HG03280 (cell line): ENCODE data around the gene SMIM31.

Source experiments
- ATAC-seq: cut with Tn5 transposase; IDR thresholded peaks from one replicate; pipeline ENCODE4 v1.9.1; 2021; ENCODE audit warnings: mild to moderate bottlenecking, moderate library complexity; ENCODE audit not compliant: unreplicated experiment

The SMIM31 gene

GRCh38 chr4:164780839-164781238, 26.9 kb downstream of the SMIM31 start:
- ATAC-seq, result no peak

- no peak for ATAC-seq
Observed at GRCh38 chr4:164783976-164784375, 30.0 kb downstream of the SMIM31 start.

- ATAC-seq, result no peak
Observed at GRCh38 chr4:164789047-164789446, 35.1 kb downstream of the SMIM31 start.

GRCh38 chr4:164790249-164790648, 36.3 kb downstream of the SMIM31 start:
- ATAC-seq, result no peak

- no peak for ATAC-seq
Observed at GRCh38 chr4:164799410-164799809, 45.5 kb downstream of the SMIM31 start.

GRCh38 chr4:164800786-164801185, 46.9 kb downstream of the SMIM31 start:
- ATAC-seq, result no peak

GRCh38 chr4:164802301-164802901, 48.5 kb downstream of the SMIM31 start:
- no peak for ATAC-seq

- no peak for ATAC-seq
Observed at GRCh38 chr4:164803702-164804101, 49.8 kb downstream of the SMIM31 start.

- no peak for ATAC-seq
Observed at GRCh38 chr4:164807611-164808010, 53.7 kb downstream of the SMIM31 start.

GRCh38 chr4:164813554-164813953, 59.6 kb downstream of the SMIM31 start:
- ATAC-seq, result no peak

- ATAC-seq, result no peak
Observed at GRCh38 chr4:164815711-164816110, 61.8 kb downstream of the SMIM31 start.

GRCh38 chr4:164819366-164819765, 65.4 kb downstream of the SMIM31 start:
- ATAC-seq, result no peak

- no peak for ATAC-seq
Observed at GRCh38 chr4:164821711-164822110, 67.8 kb downstream of the SMIM31 start.

GRCh38 chr4:164824581-164824980, 70.7 kb downstream of the SMIM31 start:
- no peak for ATAC-seq

- ATAC-seq, result no peak
Observed at GRCh38 chr4:164828955-164829354, 75.0 kb downstream of the SMIM31 start.

- no peak for ATAC-seq
Observed at GRCh38 chr4:164846566-164846965, 92.6 kb downstream of the SMIM31 start.

- no peak for ATAC-seq
Observed at GRCh38 chr4:164847016-164847415, 93.1 kb downstream of the SMIM31 start.

- ATAC-seq, result no peak
Observed at GRCh38 chr4:164847967-164848649, 94.2 kb downstream of the SMIM31 start.
